ENCODE data around the gene RNASE13.
A peak's percentile ranks its signal among the peaks of the same experiment; 100 is the strongest.

- TF ChIP-seq CTCF (IDR thresholded peaks at IDR 0.05) (peak; percentile 75), TCF7L2 (IDR thresholded peaks at IDR 0.05; ENCODE audit: low read depth, low read length) (no peak), POLR2AphosphoS5 (IDR thresholded peaks at IDR 0.05; ENCODE audit: low read depth, low read length) (no peak)
Measured at GRCh38 chr14:21068521-21069387, 34.1 kb upstream of the RNASE13 start.

Measured in Panc1 (cell line).